ENCODE measurements around the gene ZMAT5.
A peak's percentile ranks its signal among the peaks of the same experiment; 100 is the strongest.

The ZMAT5 gene

GRCh38 chr22:29705651-29706050, 61.2 kb downstream of the ZMAT5 start:
- H3K27me3 ChIP-seq (ENCODE audit: control insufficient read depth, insufficient read depth, low read length) = no peaks in the 10 kb centered on the region

GRCh38 chr22:29704528-29705285, 62.1 kb downstream of the ZMAT5 start:
- no peaks in the 10 kb centered on the region for H3K27me3 ChIP-seq (ENCODE audit: control insufficient read depth, insufficient read depth, low read length)
- H3K9ac ChIP-seq = no peak overlapping the region
- no peaks in the 10 kb centered on the region for H3K9me3 ChIP-seq (ENCODE audit: control insufficient read depth, low read length)
- H3K36me3 ChIP-seq (ENCODE audit: control insufficient read depth, insufficient read depth, low read length) = no peaks in the 10 kb centered on the region
- H3K79me2 ChIP-seq = no peaks in the 10 kb centered on the region
- no peak overlapping the region for H3K27ac ChIP-seq
- H3K4me2 ChIP-seq (ENCODE audit: low read length) = no peak overlapping the region
- H2AFZ ChIP-seq = peak overlapping the region; percentile 46
- no peak overlapping the region for H3K4me3 ChIP-seq (ENCODE audit: low read depth, low read length)
- no peak for TF ChIP-seq CTCF (IDR thresholded peaks at IDR 0.05)
- peaks cover 15% of the 10 kb centered on the region for H3K4me1 ChIP-seq

More at GRCh38 chr22:29705651-29706050, 61.2 kb downstream of the ZMAT5 start:
- H2AFZ ChIP-seq = no peak overlapping the region
- no peaks in the 10 kb centered on the region for H3K9me3 ChIP-seq (ENCODE audit: control insufficient read depth, low read length)
- no peak overlapping the region for H3K4me2 ChIP-seq (ENCODE audit: low read length)
- no peak overlapping the region for H3K9ac ChIP-seq
- TF ChIP-seq CTCF (IDR thresholded peaks at IDR 0.05) = no peak
- H3K4me1 ChIP-seq = peaks cover 17% of the 10 kb centered on the region
- no peaks in the 10 kb centered on the region for H3K36me3 ChIP-seq (ENCODE audit: control insufficient read depth, insufficient read depth, low read length)
- H3K27ac ChIP-seq = no peak overlapping the region
- no peaks in the 10 kb centered on the region for H3K79me2 ChIP-seq
- H3K4me3 ChIP-seq (ENCODE audit: low read depth, low read length) = no peak overlapping the region

- Histone ChIP-seq H3K36me3 (ENCODE audit: control insufficient read depth, insufficient read depth, low read length) (no peaks in the 10 kb centered on the region), H3K9ac (no peak overlapping the region), H2AFZ (no peak overlapping the region), H3K4me2 (ENCODE audit: low read length) (no peak overlapping the region), H3K9me3 (ENCODE audit: control insufficient read depth, low read length) (no peaks in the 10 kb centered on the region), H3K4me1 (peaks cover 17% of the 10 kb centered on the region), H3K79me2 (no peaks in the 10 kb centered on the region), H3K27me3 (ENCODE audit: control insufficient read depth, insufficient read depth, low read length) (no peaks in the 10 kb centered on the region), H3K27ac (no peak overlapping the region), H3K4me3 (ENCODE audit: low read depth, low read length) (no peak overlapping the region)
- TF ChIP-seq CTCF (IDR thresholded peaks at IDR 0.05) = no peak
Measured at GRCh38 chr22:29703569-29704195, 63.1 kb downstream of the ZMAT5 start.

- H3K4me1 ChIP-seq = peaks cover 20% of the 10 kb centered on the region
Measured at GRCh38 chr22:29702931-29703501, 63.8 kb downstream of the ZMAT5 start.

More at GRCh38 chr22:29702931-29703501, 63.8 kb downstream of the ZMAT5 start:
- H3K27me3 ChIP-seq (ENCODE audit: control insufficient read depth, insufficient read depth, low read length) = no peaks in the 10 kb centered on the region
- no peaks in the 10 kb centered on the region for H3K79me2 ChIP-seq
- no peak overlapping the region for H3K27ac ChIP-seq
- no peaks in the 10 kb centered on the region for H3K36me3 ChIP-seq (ENCODE audit: control insufficient read depth, insufficient read depth, low read length)
- H3K4me3 ChIP-seq (ENCODE audit: low read depth, low read length) = no peak overlapping the region
- no peak overlapping the region for H3K9ac ChIP-seq
- H3K4me2 ChIP-seq (ENCODE audit: low read length) = no peak overlapping the region
- no peak for TF ChIP-seq CTCF (IDR thresholded peaks at IDR 0.05)
- H3K9me3 ChIP-seq (ENCODE audit: control insufficient read depth, low read length) = no peaks in the 10 kb centered on the region
- no peak overlapping the region for H2AFZ ChIP-seq

Measured in parathyroid adenoma (tissue), 2 donors.